ENCODE results near the gene MCF2L2. TPM values are rescaled to one million over a fixed set of nuclear protein-coding genes. Genes with fewer than 3 reads are reported as not detected.

The MCF2L2 gene
- total and polyA plus RNA-seq, 2 donors (not counting 3 experiments of a cell fraction or from before 2014, with no cell fraction given) = 0.15 to 1.1 TPM

GRCh38 chr3:183475016-183475763 lies 46.8 kb upstream of the MCF2L2 start:
- FAIRE-seq (peak; percentile 92), DNase-seq (ENCODE audit: low read depth, low spot score) (peak; percentile 83)
- ChIA-PET POLR2A (no interaction called here), CTCF (interaction anchor here (0.5 to 2.4 kb wide), 13 partner anchors 11 to 292 kb away, joined by 3 to 12 read pairs (median 4); partner anchors contain the start of genes KLHL24 and YEATS2)
- Histone ChIP-seq H3K4me3 (replicated peaks in 1 of 3; ENCODE audit: insufficient read depth in 1 of 3, low read depth in 1 of 3, low read length in 3 of 3) (no peak overlapping the region), H3K4me2 (ENCODE audit: insufficient read depth, low read length) (no peak overlapping the region), H2AFZ (ENCODE audit: low read depth, low read length) (no peak overlapping the region), H3K9me1 (replicated peaks; ENCODE audit: control insufficient read depth, extremely low read depth, insufficient read depth, low read length) (no peaks in the 10 kb centered on the region), H3K36me3 (ENCODE audit: control insufficient read depth in 2 of 2, extremely low read depth in 1 of 2, insufficient read depth in 2 of 2, low read length in 2 of 2) (no peaks in the 10 kb centered on the region), H4K20me1 (replicated peaks; ENCODE audit: control insufficient read depth, extremely low read depth, insufficient read depth, low read length) (no peaks in the 10 kb centered on the region), H3K4me1 (ENCODE audit: control insufficient read depth, extremely low read depth, insufficient read depth, low read length) (peaks cover 3% of the 10 kb centered on the region), H3K27me3 (ENCODE audit: control insufficient read depth in 2 of 2, insufficient read depth in 2 of 2, low read length in 2 of 2) (no peaks in the 10 kb centered on the region), H3K9ac (replicated peaks; ENCODE audit: extremely low read depth, insufficient read depth, low read length) (no peak overlapping the region), H3K27ac (ENCODE audit: insufficient read depth, low read depth, low read length) (no peak overlapping the region), H3K79me2 (ENCODE audit: control insufficient read depth, insufficient read depth, low read length) (no peaks in the 10 kb centered on the region), H3K9me3 (replicated peaks; ENCODE audit: control insufficient read depth, insufficient read depth, low read length) (no peaks in the 10 kb centered on the region)
- intact Hi-C loops (cut with micrococcal nuclease) (loop anchor here (10.0 kb wide), 1 partner anchor 80 kb away; the partner anchor contains the start of gene KLHL6), dilution Hi-C loops (cut with MboI; ENCODE audit: extremely low pct_ligation_motif_present, low sequenced_read_pairs) (no loop called here)
- peak; percentile 57 for TF ChIP-seq FOS (IDR thresholded peaks at IDR 0.05; ENCODE audit: borderline replicate concordance, insufficient read depth, low read length)
- no peak for TF ChIP-seq GATA2 (IDR thresholded peaks at IDR 0.05; ENCODE audit: insufficient read depth, insufficient read length, low read depth, low read length)
- TF ChIP-seq MAX (IDR thresholded peaks at IDR 0.05; ENCODE audit: insufficient read depth, insufficient read length) = no peak
- no TSS peak for BruUV-seq (replicated peaks)

GRCh38 chr3:183473969-183474368 lies 45.5 kb upstream of the MCF2L2 start:
- Histone ChIP-seq H3K4me3 (replicated peaks in 1 of 3; ENCODE audit: insufficient read depth in 1 of 3, low read depth in 1 of 3, low read length in 3 of 3) (no peak overlapping the region), H3K36me3 (ENCODE audit: control insufficient read depth in 2 of 2, extremely low read depth in 1 of 2, insufficient read depth in 2 of 2, low read length in 2 of 2) (no peaks in the 10 kb centered on the region), H2AFZ (ENCODE audit: low read depth, low read length) (no peak overlapping the region), H3K27ac (ENCODE audit: insufficient read depth, low read depth, low read length) (no peak overlapping the region), H4K20me1 (replicated peaks; ENCODE audit: control insufficient read depth, extremely low read depth, insufficient read depth, low read length) (no peaks in the 10 kb centered on the region), H3K9me1 (replicated peaks; ENCODE audit: control insufficient read depth, extremely low read depth, insufficient read depth, low read length) (no peaks in the 10 kb centered on the region), H3K79me2 (ENCODE audit: control insufficient read depth, insufficient read depth, low read length) (no peaks in the 10 kb centered on the region), H3K4me1 (ENCODE audit: control insufficient read depth, extremely low read depth, insufficient read depth, low read length) (peaks cover 8% of the 10 kb centered on the region), H3K9me3 (replicated peaks; ENCODE audit: control insufficient read depth, insufficient read depth, low read length) (no peaks in the 10 kb centered on the region), H3K9ac (replicated peaks; ENCODE audit: extremely low read depth, insufficient read depth, low read length) (no peak overlapping the region), H3K27me3 (ENCODE audit: control insufficient read depth in 2 of 2, insufficient read depth in 2 of 2, low read length in 2 of 2) (no peaks in the 10 kb centered on the region), H3K4me2 (ENCODE audit: insufficient read depth, low read length) (no peak overlapping the region)
- FAIRE-seq = no peak
- BruUV-seq (replicated peaks) = no TSS peak
- intact Hi-C loops (cut with micrococcal nuclease) (loop anchor here (10.0 kb wide), 1 partner anchor 81 kb away; the partner anchor contains the start of gene KLHL6), dilution Hi-C loops (cut with MboI; ENCODE audit: extremely low pct_ligation_motif_present, low sequenced_read_pairs) (no loop called here)
- DNase-seq (ENCODE audit: low read depth, low spot score) = no peak
- ChIA-PET CTCF (interaction anchor here (1.3 to 2.4 kb wide), 8 partner anchors 12 to 293 kb away, joined by 4 to 12 read pairs (median 6); partner anchors contain the start of gene YEATS2), POLR2A (no interaction called here)
- TF ChIP-seq MAX (IDR thresholded peaks at IDR 0.05; ENCODE audit: insufficient read depth, insufficient read length) (no peak), FOS (IDR thresholded peaks at IDR 0.05; ENCODE audit: borderline replicate concordance, insufficient read depth, low read length) (no peak), CTCF (IDR thresholded peaks at IDR 0.05; ENCODE audit: extremely low read depth in 1 of 2, insufficient read depth in 1 of 2, low read depth in 1 of 2, low read length in 2 of 2) (no peak), POLR2A (IDR thresholded peaks at IDR 0.05; ENCODE audit: low read depth, low read length) (no peak), GATA2 (IDR thresholded peaks at IDR 0.05; ENCODE audit: insufficient read depth, insufficient read length, low read depth, low read length) (no peak), EZH2 (IDR thresholded peaks at IDR 0.05; ENCODE audit: borderline replicate concordance, low read depth, low read length, severe bottlenecking) (no peak), MYC (IDR thresholded peaks at IDR 0.05; ENCODE audit: low read depth, low read length) (no peak), POLR2AphosphoS5 (IDR thresholded peaks at IDR 0.05; ENCODE audit: insufficient read depth, low read depth, low read length) (no peak), JUN (IDR thresholded peaks at IDR 0.05; ENCODE audit: borderline replicate concordance, insufficient read depth, insufficient read length, low read depth) (no peak)
